ENCODE measurements around the gene RDH8. TPM values are rescaled to one million over a fixed set of nuclear protein-coding genes. Genes with fewer than 3 reads are reported as not detected.

Gene RDH8
- total and polyA plus RNA-seq, 3 donors from 2014 or later = 1.7 to 3.7 TPM; not detected in 1

DNA sequence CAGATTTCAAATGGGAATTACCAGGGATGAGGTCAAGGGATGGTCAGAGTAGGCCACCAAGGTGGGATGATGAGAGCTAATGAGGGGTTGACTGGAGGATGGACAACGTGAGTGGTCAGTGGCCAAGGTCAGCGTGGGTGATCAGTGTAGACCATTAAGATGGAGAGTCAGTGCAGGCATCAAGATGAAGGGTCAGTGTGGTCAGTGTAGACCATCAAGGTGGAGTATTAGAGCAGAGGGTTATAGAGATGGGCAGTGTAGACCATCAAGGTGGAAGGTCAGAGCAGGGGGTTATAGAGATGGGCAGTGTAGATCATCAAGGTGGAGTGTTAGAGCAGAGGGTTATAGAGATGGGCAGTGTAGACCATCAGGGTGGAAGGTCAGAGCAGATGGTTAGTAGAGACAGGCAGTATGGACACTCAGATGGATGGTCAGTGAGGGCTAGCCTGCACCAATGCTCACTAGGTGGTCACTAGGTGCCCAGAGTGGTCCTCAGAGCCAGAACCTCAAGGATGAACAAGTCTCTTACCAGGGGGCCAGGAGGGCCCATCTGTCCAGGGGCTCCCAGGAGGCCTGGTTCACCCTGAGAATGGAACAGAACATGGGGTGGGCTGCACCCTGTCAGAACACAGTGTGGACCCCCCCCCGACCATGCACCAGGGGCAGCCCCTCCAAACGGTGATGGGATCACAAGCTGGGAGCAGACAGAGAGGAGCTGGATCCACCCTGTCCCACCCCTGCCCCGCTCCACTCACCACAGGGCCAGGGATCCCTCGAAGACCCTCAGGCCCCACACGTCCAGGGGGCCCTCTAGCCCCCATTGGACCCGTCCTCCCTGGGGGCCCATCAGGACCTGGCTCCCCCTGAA, 44.2 kb upstream of the RDH8 start:
- no peak for TF ChIP-seq POLR2A (IDR thresholded peaks at IDR 0.05)
- TF ChIP-seq, protein P1, sequence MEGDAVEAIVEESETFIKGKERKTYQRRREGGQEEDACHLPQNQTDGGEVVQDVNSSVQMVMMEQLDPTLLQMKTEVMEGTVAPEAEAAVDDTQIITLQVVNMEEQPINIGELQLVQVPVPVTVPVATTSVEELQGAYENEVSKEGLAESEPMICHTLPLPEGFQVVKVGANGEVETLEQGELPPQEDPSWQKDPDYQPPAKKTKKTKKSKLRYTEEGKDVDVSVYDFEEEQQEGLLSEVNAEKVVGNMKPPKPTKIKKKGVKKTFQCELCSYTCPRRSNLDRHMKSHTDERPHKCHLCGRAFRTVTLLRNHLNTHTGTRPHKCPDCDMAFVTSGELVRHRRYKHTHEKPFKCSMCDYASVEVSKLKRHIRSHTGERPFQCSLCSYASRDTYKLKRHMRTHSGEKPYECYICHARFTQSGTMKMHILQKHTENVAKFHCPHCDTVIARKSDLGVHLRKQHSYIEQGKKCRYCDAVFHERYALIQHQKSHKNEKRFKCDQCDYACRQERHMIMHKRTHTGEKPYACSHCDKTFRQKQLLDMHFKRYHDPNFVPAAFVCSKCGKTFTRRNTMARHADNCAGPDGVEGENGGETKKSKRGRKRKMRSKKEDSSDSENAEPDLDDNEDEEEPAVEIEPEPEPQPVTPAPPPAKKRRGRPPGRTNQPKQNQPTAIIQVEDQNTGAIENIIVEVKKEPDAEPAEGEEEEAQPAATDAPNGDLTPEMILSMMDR (IDR thresholded peaks at IDR 0.05) = no peak
- no peaks in the 10 kb centered on the region for H3K4me1 ChIP-seq
- no peaks in the 10 kb centered on the region for H3K36me3 ChIP-seq (ENCODE audit: low read depth, missing control alignments)
- no peaks in the 10 kb centered on the region for H3K9me3 ChIP-seq
- intact Hi-C loops (cut with DNase I; ENCODE audit: low total_unique reads) = no loop called here
- no peak overlapping the region for H3K4me3 ChIP-seq
- DNase-seq = no peak
- 77 to 94% methylated on average over 2 to 8 of the region's 8 CpGs for WGBS, 2 donors
- no peaks in the 10 kb centered on the region for H3K27me3 ChIP-seq
- no peak overlapping the region for H3K27ac ChIP-seq

DNA sequence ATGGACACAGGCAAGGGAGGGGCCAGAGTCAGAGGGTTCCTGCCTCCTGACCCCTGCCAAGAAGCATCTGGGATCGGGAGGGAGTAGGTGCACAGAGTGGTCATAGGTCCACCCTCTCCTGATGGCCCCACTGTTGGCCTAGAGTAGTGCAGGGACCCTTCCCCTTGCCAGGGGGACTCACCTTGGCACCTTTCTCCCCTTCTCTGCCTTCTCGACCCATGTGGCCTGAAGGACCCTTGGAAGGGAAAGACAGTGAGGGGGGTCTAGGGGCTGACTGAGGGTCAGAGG, 43.7 kb upstream of the RDH8 start:
- TF ChIP-seq, protein P1 (IDR thresholded peaks at IDR 0.05) = no peak
- TF ChIP-seq POLR2A (IDR thresholded peaks at IDR 0.05) = no peak
- Histone ChIP-seq H3K4me3 (no peak overlapping the region), H3K4me1 (no peaks in the 10 kb centered on the region), H3K36me3 (ENCODE audit: low read depth, missing control alignments) (no peaks in the 10 kb centered on the region), H3K27me3 (no peaks in the 10 kb centered on the region), H3K27ac (no peak overlapping the region), H3K9me3 (no peaks in the 10 kb centered on the region)
- DNase-seq = no peak
- WGBS, 2 donors = 33 to 94% methylated on average over 1 to 2 of the region's 2 CpGs
- intact Hi-C loops (cut with DNase I; ENCODE audit: low total_unique reads) = no loop called here

DNA sequence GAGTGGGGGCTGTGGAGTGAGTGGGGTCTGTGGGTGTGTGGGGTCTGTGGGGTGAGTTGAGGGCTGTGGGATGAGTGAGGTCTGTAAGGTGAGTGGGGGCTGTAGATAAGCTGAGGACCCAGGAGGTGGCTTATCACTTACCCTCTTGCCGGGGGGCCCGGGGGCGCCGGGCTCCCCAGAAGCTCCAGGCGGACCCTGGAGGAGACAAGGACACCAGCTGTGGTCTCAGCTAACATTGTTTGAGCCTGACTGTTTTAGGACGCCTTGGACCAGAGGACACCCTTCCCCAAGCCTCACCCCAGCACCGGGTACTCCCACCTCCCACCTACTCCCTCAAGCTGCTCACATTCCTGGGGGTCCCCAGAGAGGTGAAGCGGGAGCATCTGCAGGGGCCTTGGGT, 42.8 kb upstream of the RDH8 start:
- H3K27me3 ChIP-seq = no peaks in the 10 kb centered on the region
- H3K36me3 ChIP-seq (ENCODE audit: low read depth, missing control alignments) = no peaks in the 10 kb centered on the region
- H3K4me3 ChIP-seq = no peak overlapping the region
- DNase-seq = no peak
- no peaks in the 10 kb centered on the region for H3K4me1 ChIP-seq
- no peak for TF ChIP-seq POLR2A (IDR thresholded peaks at IDR 0.05)
- TF ChIP-seq, protein P1 (IDR thresholded peaks at IDR 0.05) = no peak
- intact Hi-C loops (cut with DNase I; ENCODE audit: low total_unique reads) = no loop called here
- no peak overlapping the region for H3K27ac ChIP-seq
- WGBS, 2 donors = 77 to 79% methylated on average over 8 of the region's 8 CpGs
- no peaks in the 10 kb centered on the region for H3K9me3 ChIP-seq

DNA sequence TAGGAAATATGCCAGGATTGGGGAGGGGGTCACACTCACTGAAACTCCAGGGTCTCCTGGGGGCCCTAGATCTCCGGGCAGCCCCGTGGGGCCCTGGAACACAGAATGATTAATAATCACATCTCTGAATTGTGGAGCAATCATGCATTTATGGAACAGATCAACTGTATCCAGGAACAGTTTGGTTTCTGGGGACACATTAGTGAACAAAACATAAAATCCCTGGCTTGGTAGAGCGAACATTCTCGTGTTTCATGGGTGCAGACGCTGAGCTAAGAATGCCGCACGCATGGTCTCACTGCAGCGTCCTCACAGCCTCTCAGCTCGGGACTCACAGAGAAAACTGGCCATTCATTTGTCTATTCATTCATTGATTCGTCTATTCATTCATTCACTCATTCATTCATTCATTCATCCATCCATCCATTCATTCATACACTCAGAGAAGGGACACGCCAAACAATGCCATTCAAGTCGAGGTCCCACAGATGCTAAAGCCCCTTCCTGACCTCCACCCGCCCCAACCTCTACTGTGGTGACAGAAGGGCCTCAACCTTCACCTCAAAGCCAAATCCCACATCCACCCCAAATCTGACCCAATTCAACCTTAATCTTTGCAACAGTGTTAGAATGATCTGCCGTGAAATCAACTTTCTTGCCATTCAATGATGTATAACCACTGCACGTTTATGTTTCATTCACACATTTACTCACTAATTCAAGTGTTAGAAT, 42.0 kb upstream of the RDH8 start:
- no peaks in the 10 kb centered on the region for H3K27me3 ChIP-seq
- 55 to 65% methylated on average over 15 of the region's 15 CpGs for WGBS, 2 donors
- H3K4me3 ChIP-seq = no peak overlapping the region
- no peak overlapping the region for H3K27ac ChIP-seq
- H3K9me3 ChIP-seq = no peaks in the 10 kb centered on the region
- H3K4me1 ChIP-seq = no peaks in the 10 kb centered on the region
- no peak for TF ChIP-seq POLR2A (IDR thresholded peaks at IDR 0.05)
- DNase-seq = no peak
- intact Hi-C loops (cut with DNase I; ENCODE audit: low total_unique reads) = no loop called here
- H3K36me3 ChIP-seq (ENCODE audit: low read depth, missing control alignments) = no peaks in the 10 kb centered on the region

DNA sequence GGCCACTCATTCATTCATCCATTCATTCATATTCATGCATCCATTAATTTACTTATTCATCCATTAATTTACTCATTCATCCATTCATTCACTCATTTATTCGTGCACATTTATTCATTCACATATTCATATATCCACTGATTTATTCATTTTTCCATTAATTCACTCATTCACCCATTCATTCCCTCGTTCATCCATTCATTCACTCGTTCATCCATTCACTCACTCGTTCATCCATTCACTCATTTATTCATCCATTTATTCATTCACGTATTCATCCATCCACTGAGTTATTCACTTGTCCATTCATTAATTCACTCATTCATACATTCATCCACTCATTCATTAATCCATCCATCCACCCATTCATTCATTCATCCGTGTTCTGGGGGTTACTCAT, 41.2 kb upstream of the RDH8 start:
- H3K27me3 ChIP-seq = no peaks in the 10 kb centered on the region
- H3K4me1 ChIP-seq = no peaks in the 10 kb centered on the region
- H3K27ac ChIP-seq = no peak overlapping the region
- intact Hi-C loops (cut with DNase I; ENCODE audit: low total_unique reads) = no loop called here
- no peak overlapping the region for H3K4me3 ChIP-seq
- TF ChIP-seq, protein P1 (IDR thresholded peaks at IDR 0.05) = no peak
- TF ChIP-seq POLR2A (IDR thresholded peaks at IDR 0.05) = no peak
- DNase-seq = no peak
- no peaks in the 10 kb centered on the region for H3K36me3 ChIP-seq (ENCODE audit: low read depth, missing control alignments)
- WGBS, 2 donors = 77 to 83% methylated on average over 6 of the region's 6 CpGs
- no peaks in the 10 kb centered on the region for H3K9me3 ChIP-seq
